ENCODE results near the gene TOM1L2.

Gene TOM1L2

DNA sequence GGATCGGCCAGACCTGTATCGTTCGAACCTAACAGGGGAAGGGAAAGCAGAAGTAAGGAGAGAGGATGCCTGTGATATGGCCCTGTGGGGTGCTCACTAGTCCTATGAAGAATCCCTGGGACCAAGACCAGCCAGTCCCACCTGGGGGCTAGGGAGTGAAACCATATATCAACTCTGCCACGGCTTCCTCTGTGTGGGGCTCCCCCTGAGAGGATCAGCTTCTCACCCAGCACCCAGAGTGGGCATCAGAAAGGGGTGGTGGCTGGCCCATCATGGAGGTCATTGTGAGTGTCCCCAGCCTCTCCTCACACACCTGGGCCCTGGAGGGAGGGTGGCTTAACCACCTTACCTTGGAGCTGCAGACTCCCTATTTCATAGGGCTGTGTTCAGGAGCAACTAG lies 105.3 kb downstream of the TOM1L2 start:
- H3K4me3 ChIP-seq (ENCODE audit: low read depth, low read length) = no peak overlapping the region
- no peak for DNase-seq (ENCODE audit: low read depth)
- TF ChIP-seq, protein P1, sequence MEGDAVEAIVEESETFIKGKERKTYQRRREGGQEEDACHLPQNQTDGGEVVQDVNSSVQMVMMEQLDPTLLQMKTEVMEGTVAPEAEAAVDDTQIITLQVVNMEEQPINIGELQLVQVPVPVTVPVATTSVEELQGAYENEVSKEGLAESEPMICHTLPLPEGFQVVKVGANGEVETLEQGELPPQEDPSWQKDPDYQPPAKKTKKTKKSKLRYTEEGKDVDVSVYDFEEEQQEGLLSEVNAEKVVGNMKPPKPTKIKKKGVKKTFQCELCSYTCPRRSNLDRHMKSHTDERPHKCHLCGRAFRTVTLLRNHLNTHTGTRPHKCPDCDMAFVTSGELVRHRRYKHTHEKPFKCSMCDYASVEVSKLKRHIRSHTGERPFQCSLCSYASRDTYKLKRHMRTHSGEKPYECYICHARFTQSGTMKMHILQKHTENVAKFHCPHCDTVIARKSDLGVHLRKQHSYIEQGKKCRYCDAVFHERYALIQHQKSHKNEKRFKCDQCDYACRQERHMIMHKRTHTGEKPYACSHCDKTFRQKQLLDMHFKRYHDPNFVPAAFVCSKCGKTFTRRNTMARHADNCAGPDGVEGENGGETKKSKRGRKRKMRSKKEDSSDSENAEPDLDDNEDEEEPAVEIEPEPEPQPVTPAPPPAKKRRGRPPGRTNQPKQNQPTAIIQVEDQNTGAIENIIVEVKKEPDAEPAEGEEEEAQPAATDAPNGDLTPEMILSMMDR (IDR thresholded peaks at IDR 0.05; ENCODE audit: insufficient read depth, low read depth, low read length, missing control alignments) = no peak

DNA sequence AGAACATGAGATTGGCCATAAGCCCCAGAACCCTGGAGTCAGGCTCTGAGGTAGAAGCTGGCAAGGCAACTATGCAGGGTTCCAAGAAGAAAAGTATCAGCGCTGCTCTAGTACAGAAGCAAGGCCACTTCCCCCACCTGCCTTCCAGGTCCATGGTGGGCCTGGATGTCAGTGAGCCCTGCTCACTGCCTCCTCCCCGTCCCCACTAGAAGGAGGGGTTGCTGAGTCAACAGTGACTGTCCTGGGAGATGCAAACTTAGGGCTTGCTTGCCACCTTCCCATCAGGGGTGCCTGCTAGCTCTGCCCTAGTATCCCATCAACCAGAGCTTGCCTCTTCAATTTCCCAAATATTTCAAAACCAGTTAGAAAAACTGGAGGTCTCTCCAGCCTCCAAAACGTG lies 105.8 kb downstream of the TOM1L2 start:
- TF ChIP-seq, protein P1 (IDR thresholded peaks at IDR 0.05; ENCODE audit: insufficient read depth, low read depth, low read length, missing control alignments) = no peak
- DNase-seq (ENCODE audit: low read depth) = no peak
- H3K4me3 ChIP-seq (ENCODE audit: low read depth, low read length) = no peak overlapping the region

DNA sequence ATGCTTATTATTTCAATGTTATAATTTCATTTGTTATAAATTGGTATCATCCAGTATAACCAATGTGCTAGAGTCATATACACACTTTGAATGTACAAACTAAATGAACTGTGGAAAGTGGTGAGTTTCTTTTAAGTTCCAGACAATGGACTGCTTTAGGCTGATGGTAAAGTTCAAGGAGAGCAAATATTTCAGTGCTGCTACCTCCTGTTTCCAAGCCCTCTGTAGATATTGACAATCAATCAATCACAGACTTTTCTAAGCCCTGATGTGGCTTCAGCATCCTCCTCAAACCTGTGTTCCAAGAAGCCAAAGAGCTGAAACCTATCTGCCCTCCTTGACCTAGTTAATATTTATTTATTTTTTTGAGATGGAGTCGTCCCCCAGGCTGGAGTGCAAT lies 107.2 kb downstream of the TOM1L2 start:
- TF ChIP-seq, protein P1 (IDR thresholded peaks at IDR 0.05; ENCODE audit: insufficient read depth, low read depth, low read length, missing control alignments) = no peak
- H3K4me3 ChIP-seq (ENCODE audit: low read depth, low read length) = no peak overlapping the region
- DNase-seq (ENCODE audit: low read depth) = no peak

DNA sequence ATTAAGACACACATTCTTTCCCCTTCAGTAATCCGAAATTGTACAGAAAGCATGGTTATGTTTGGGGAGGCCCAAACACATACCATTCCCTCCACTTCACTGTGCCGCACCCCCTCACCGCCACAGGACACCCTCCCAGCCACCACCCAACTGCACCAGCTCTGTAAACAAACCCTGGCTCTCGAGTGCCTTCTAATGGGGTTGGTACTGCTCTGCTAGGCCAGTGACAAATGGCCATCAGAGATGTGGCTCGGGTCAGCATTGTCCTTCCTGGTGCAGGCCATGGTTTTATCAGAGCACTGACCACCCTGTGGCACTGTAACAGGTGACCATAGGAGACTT lies 111.5 kb downstream of the TOM1L2 start:
- no peak for DNase-seq (ENCODE audit: low read depth)
- H3K4me3 ChIP-seq (ENCODE audit: low read depth, low read length) = no peak overlapping the region
- TF ChIP-seq, protein P1 (IDR thresholded peaks at IDR 0.05; ENCODE audit: insufficient read depth, low read depth, low read length, missing control alignments) = no peak

DNA sequence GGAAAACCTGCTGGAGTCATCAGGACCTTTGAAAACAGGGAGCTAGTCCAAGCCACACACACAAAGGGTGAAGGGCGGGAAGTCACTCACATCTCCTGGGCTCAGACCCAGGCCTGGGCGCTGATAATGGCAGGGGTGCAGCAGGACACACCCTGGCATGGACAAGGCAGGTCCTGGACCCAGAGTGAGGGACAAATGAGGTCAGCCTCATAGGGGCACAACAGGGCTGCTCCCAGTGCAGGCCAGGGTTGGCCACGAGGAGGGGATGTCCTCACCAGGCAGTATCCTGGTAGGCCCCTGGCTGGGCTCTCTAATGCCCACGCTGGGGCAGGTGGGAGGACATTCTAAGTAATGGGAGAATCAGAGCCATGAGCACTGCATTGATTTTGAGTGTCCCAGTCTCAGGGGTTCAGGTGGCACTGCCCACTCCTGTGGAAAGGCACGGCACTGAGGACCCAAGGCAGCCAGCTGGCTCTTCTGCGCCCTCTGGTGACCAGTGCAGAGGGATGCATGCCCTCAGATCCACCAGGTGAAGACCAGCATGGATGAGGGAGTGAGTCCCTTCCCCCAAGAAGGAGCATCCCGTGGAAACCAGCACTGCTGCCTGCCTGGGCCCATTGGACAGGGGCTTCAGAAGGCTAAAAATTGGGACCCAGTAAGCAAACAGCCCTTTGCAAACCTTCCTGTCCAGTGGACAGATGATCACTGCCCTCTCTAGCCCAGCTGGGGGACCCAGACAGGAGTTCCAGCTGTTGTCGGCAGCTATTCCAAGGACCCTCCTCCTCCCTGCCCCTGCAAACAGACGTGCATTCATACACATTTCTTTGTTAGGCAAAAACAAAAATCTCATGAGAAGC lies 112.1 kb downstream of the TOM1L2 start:
- peak; percentile 69 for DNase-seq (ENCODE audit: low read depth)
- no peak overlapping the region for H3K4me3 ChIP-seq (ENCODE audit: low read depth, low read length)
- TF ChIP-seq, protein P1 (IDR thresholded peaks at IDR 0.05; ENCODE audit: insufficient read depth, low read depth, low read length, missing control alignments) = peak; percentile 99

DNA sequence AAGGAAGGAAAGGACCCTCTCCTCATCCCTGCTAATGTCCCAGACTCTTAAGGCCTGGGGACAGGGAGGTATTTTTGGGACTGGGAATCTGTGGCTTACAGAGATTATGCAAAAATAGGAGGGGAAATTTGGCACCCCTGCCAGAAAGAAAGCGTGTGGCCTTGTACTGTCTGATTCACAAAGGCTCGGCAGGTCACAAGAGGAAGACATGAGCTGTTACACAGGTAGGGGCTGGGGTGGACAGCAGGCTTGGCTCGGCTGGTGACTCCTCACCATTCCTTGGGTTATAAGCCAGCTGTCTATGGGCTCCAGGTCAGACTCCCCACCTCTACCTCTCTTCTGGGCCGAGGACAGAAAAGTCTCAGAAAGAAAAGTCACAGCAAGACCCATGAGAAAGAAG lies 114.7 kb downstream of the TOM1L2 start:
- no peak overlapping the region for H3K4me3 ChIP-seq (ENCODE audit: low read depth, low read length)
- DNase-seq (ENCODE audit: low read depth) = no peak
- TF ChIP-seq, protein P1 (IDR thresholded peaks at IDR 0.05; ENCODE audit: insufficient read depth, low read depth, low read length, missing control alignments) = no peak

DNA sequence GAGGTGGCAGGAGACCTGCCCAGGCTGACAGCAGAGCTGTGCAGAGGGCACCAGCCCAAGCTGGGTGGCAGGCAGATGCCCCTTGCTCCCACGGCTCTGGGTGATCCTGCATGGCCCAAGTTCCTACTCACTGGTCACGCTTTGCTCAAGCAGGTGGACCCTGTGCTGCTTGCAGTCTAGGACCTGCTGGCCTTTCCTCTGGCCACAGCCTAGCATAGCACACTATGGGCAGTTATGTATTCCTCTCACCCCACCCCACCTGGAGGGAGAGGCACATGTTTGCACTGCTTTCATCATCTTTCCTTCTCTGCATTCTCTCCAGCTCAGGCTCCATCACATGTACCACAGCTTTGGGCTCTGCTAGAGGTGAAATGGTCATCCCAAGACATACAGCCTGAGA lies 115.8 kb downstream of the TOM1L2 start:
- TF ChIP-seq, protein P1 (IDR thresholded peaks at IDR 0.05; ENCODE audit: insufficient read depth, low read depth, low read length, missing control alignments) = no peak
- no peak overlapping the region for H3K4me3 ChIP-seq (ENCODE audit: low read depth, low read length)
- DNase-seq (ENCODE audit: low read depth) = no peak
